Activated CD8-positive, alpha-beta T cell treated with anti-CD3 and anti-CD28 coated beads for 36 hours (primary cell): Measurements from ENCODE around the gene R3HDM4. TPM values are rescaled to one million over a fixed set of nuclear protein-coding genes. Genes with fewer than 3 reads are reported as not detected.

Source experiments
- ATAC-seq: fragments of 200-7000 bp; cut with Tn5 transposase; one replicate; pipeline ENCODE4 v1.10.0; 2021; ENCODE audit warnings: mild to moderate bottlenecking, moderate library complexity
- CTCF ChIA-PET: fragments of 350-600 bp; sonication (Branson Sonifier 250); formaldehyde crosslinking; loops from one replicate; lab custom pipeline; 2021; ENCODE audit warnings: antibody characterized with exemption; lab: Charles Lee
- POLR2A ChIA-PET: fragments of 350-600 bp; sonication (Branson Sonifier 250); formaldehyde crosslinking; loops from one replicate; lab custom pipeline; 2021; ENCODE audit warnings: antibody characterized with exemption; lab: Charles Lee
- DNase-seq: peaks from one replicate; pipeline ENCODE4 v3.0.0-alpha.2; 2020
- H3K27ac Mint-ChIP-seq: one replicate; pipeline ENCODE4 v1.8.0; 2021; ENCODE audit warnings: mild to moderate bottlenecking, mixed read lengths
- H3K27me3 Mint-ChIP-seq: one replicate; pipeline ENCODE4 v1.8.0; 2021; ENCODE audit warnings: mixed read lengths
- H3K36me3 Mint-ChIP-seq: one replicate; pipeline ENCODE4 v1.8.0; 2021; ENCODE audit warnings: low read depth, mixed read lengths
- H3K4me1 Mint-ChIP-seq: one replicate; pipeline ENCODE4 v1.8.0; 2021; ENCODE audit warnings: low read depth, mixed read lengths
- H3K4me3 Mint-ChIP-seq: one replicate; pipeline ENCODE4 v1.8.0; 2021; ENCODE audit warnings: mild to moderate bottlenecking, moderate library complexity, mixed read lengths
- H3K9me3 Mint-ChIP-seq: one replicate; pipeline ENCODE4 v1.8.0; 2021; ENCODE audit warnings: mixed read lengths
- CTCF ChIP-seq: fragments of 200-600 bp; IDR thresholded peaks from one replicate; pipeline ENCODE4 v1.8.0; 2022; ENCODE audit warnings: antibody characterized with exemption, mild to moderate bottlenecking
- intact Hi-C: fragments of 100-400 bp; cut with micrococcal nuclease; formaldehyde crosslinking; loops from one replicate; pipeline ENCODE4 v1.10.0; 2022
- total RNA-seq, 2 experiments: library from RNA; stranded (reverse); gene quantifications; one replicate each; pipeline ENCODE4 v1.2.3, GENCODE V29; 2021

R3HDM4 gene
- total RNA-seq, 2 experiments from 2014 or later = 58.4 to 61.5 TPM

GRCh38 chr19:858868-859843 lies 53.9 kb downstream of the R3HDM4 start, which contains the start of gene CFD:
TSS of gene CFD (plus strand) at chr19:859664. CDS start at chr19:859690, 26 bp downstream.
- intact Hi-C loops = loop anchor here (5.0 kb wide), 1 partner anchor 123 kb away; the partner anchor contains the start of gene WDR18
- no peak for ATAC-seq
- TF ChIP-seq CTCF = no peak
- Mint-ChIP-seq H3K27ac (no peak within 1 kb of the TSS), H3K36me3 (no peaks in the 10 kb centered on the region), H3K9me3 (no peaks in the 10 kb centered on the region), H3K4me1 (peaks cover 14% of the 10 kb centered on the region), H3K4me3 (no peak within 1 kb of the TSS), H3K27me3 (peaks cover 14% of the 10 kb centered on the region)
- DNase-seq = no peak
- CTCF ChIA-PET = interaction anchor here (0.7 to 1.3 kb wide), 4 partner anchors 9 to 125 kb away, joined by 3 to 4 read pairs (median 4); partner anchors contain the start of gene WDR18
- POLR2A ChIA-PET = interaction anchor here (0.9 kb wide), 1 partner anchor 34 kb away, joined by 3 read pairs; the partner anchor contains the start of genes MED16 and RNU6-9

- POLR2A ChIA-PET = interaction anchor here (0.9 kb wide), 1 partner anchor 35 kb away, joined by 3 read pairs; the partner anchor contains the start of genes MED16 and RNU6-9
- CTCF ChIA-PET = interaction anchor here (0.7 to 1.3 kb wide), 4 partner anchors 9 to 126 kb away, joined by 3 to 4 read pairs (median 4); partner anchors contain the start of gene WDR18
These were observed 54.7 kb downstream of the R3HDM4 start for GRCh38 chr19:858284-858683.

GRCh38 chr19:855566-856120 lies 57.4 kb downstream of the R3HDM4 start:
- Mint-ChIP-seq H3K27me3 (peaks cover 11% of the 10 kb centered on the region), H3K27ac (no peak overlapping the region), H3K4me1 (no peaks in the 10 kb centered on the region), H3K36me3 (no peaks in the 10 kb centered on the region), H3K4me3 (no peak overlapping the region), H3K9me3 (no peaks in the 10 kb centered on the region)
- TF ChIP-seq CTCF = no peak
- ATAC-seq (no peak), DNase-seq (no peak)
- ChIA-PET CTCF (interaction anchor here (0.7 to 1.5 kb wide), 5 partner anchors 11 to 86 kb away, joined by 3 to 6 read pairs (median 3); no protein-coding TSS in a partner anchor), POLR2A (no interaction called here)
- intact Hi-C loops = loop anchor here (5.0 kb wide), 1 partner anchor 127 kb away; the partner anchor contains the start of gene WDR18

More at GRCh38 chr19:858284-858683, 54.7 kb downstream of the R3HDM4 start:
- Mint-ChIP-seq H3K36me3 (no peaks in the 10 kb centered on the region), H3K9me3 (no peaks in the 10 kb centered on the region), H3K27me3 (peaks cover 14% of the 10 kb centered on the region), H3K27ac (no peak overlapping the region), H3K4me1 (peaks cover 9% of the 10 kb centered on the region), H3K4me3 (no peak overlapping the region)
- TF ChIP-seq CTCF = no peak
- intact Hi-C loops = loop anchor here (5.0 kb wide), 1 partner anchor 124 kb away; the partner anchor contains the start of gene WDR18
- ATAC-seq = no peak
- no peak for DNase-seq

GRCh38 chr19:855142-855541 lies 57.9 kb downstream of the R3HDM4 start:
- ChIA-PET POLR2A (no interaction called here), CTCF (interaction anchor here (0.7 kb wide), 1 partner anchor 86 kb away, joined by 3 read pairs; no protein-coding TSS in a partner anchor)
- Mint-ChIP-seq H3K9me3 (no peaks in the 10 kb centered on the region), H3K4me3 (no peak overlapping the region), H3K27me3 (peaks cover 12% of the 10 kb centered on the region), H3K36me3 (no peaks in the 10 kb centered on the region), H3K27ac (no peak overlapping the region), H3K4me1 (no peaks in the 10 kb centered on the region)
- no peak for TF ChIP-seq CTCF
- ATAC-seq (no peak), DNase-seq (no peak)
- intact Hi-C loops = loop anchor here (5.0 kb wide), 1 partner anchor 127 kb away; the partner anchor contains the start of gene WDR18
